Measurements from ENCODE around the gene RAP2A.

The RAP2A gene

GRCh38 chr13:97495678-97496077 lies 61.7 kb downstream of the RAP2A start:
- no peak for DNase-seq (ENCODE audit: low read depth)

GRCh38 chr13:97496511-97496910 lies 62.5 kb downstream of the RAP2A start:
- no peak for DNase-seq (ENCODE audit: low read depth)

GRCh38 chr13:97497400-97497799 lies 63.4 kb downstream of the RAP2A start:
- no peak for DNase-seq (ENCODE audit: low read depth)

DNA sequence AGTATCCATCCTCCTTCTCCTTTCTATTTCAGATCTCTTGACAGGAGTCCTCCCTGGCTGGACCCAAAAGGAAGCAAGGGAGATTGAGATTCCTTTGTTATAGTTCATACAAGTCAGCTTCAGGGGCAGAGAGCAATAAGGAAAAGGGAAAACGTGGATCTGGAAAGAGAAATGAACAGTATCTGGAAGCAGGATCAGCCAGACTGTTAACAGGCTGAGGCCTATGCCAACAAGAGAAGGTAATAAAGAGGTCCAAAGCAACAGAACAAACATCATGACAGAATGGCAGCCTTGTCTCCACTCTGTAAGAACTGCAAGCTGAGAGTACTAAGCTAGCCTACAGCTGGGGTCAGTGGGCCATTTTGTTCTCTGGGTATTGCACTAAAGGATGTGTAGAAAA lies 64.5 kb downstream of the RAP2A start:
- no peak for DNase-seq (ENCODE audit: low read depth)

- no peak for DNase-seq (ENCODE audit: low read depth)
Measured at GRCh38 chr13:97499181-97499580, 65.2 kb downstream of the RAP2A start.

GRCh38 chr13:97502181-97502580 lies 68.2 kb downstream of the RAP2A start:
- no peak for DNase-seq (ENCODE audit: low read depth)

DNA sequence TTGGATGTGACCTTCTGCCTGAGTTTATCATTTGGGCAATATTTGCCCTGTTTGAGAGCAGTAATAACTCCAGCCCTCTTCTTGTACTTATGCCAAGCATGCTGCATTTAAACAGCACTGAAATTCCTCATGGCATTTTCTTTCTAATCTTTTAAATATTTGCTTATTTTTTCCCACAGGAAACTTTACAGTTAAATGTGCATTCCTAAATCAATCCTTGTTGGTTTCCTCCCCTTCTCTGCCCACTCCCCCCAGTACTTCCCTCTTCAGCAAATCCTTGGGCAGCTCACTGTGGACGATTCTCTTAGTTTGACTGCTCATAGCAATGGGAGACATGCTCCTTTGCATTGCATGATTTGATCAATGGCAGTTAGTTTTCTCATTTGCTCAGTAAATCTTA lies 68.7 kb downstream of the RAP2A start:
- DNase-seq (ENCODE audit: low read depth): no peak

- no peak for DNase-seq (ENCODE audit: low read depth)
Measured at GRCh38 chr13:97505017-97505416, 71.0 kb downstream of the RAP2A start.

GRCh38 chr13:97506511-97506910 lies 72.5 kb downstream of the RAP2A start:
- no peak for DNase-seq (ENCODE audit: low read depth)

GRCh38 chr13:97512732-97513131 lies 78.8 kb downstream of the RAP2A start:
- no peak for DNase-seq (ENCODE audit: low read depth)

DNA sequence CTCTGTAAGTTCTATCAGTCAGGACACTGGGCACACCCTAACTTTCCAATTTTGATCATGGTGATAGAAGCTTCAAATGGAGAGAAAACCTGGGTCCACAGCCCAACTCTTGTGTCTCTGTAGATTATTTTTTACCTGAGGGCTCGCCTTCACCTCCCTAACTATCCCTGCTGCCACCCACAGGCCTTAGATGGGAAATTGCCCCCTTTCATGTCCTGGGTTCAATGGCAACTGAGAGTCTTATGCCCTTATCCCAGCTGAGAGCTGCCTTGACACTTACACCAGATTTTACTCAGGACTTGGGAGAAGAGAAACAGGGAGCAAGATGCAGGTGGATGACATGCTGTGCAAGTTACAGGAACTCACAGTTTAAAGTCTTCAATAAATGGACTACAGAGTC lies 81.7 kb downstream of the RAP2A start:
- DNase-seq (ENCODE audit: low read depth): no peak

DNA sequence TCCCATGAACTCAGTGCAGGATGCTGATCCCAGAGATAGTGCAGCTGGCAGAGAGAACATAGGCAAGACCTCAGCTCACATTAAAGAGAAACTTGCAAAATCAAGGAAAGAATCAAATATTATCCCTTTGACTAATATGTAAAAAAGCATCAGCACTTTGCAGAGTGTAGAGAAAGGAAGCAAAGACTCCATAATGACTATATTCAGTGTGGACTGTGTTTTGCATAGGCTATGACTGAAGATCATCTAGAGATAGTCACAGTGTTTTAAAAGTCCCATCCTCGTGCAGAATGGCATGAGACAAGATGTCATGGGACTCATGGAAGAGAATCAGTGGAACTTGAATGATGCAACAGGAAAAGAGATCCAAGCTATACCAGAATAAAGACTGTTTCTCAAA lies 84.0 kb downstream of the RAP2A start:
- no peak for DNase-seq (ENCODE audit: low read depth)

Measured in stimulated activated CD8-positive, alpha-beta memory T cell treated with anti-CD3 and anti-CD28 coated beads, Interleukin-7, amount 100 ng/mL, for 24 hours (primary cell).